Left ventricle myocardium superior (tissue), 1 donor: Measurements from ENCODE around the gene STIMATE. TPM values are rescaled to one million over a fixed set of nuclear protein-coding genes. Genes with fewer than 3 reads are reported as not detected.

Experiments used
- ATAC-seq: fragments of 200-7000 bp; cut with Tn5 transposase; one replicate; pipeline ENCODE4 v1.9.1; 2020; ENCODE audit warnings: mild to moderate bottlenecking, moderate library complexity
- DNase-seq: peaks from one replicate; pipeline ENCODE4 v3.0.0-alpha.2; 2020
- intact Hi-C: fragments of 100-400 bp; cut with micrococcal nuclease; formaldehyde crosslinking; loops from one replicate; pipeline ENCODE4 v1.11.0; 2022
- total RNA-seq: library from RNA; stranded (reverse); fragmentation: NEBNext Ultra II Directional; extraction: Animal tissue kit (Norgen Biotek cat#: 25700); gene quantifications from one replicate; pipeline ENCODE4 v1.2.1, GENCODE V29; 2021
- donor health status: DM: no; HTN: yes; CAD: no; lungs with severe emphysema.

STIMATE gene
- total RNA-seq, 1 donor from 2014 or later, result 9.0 TPM

DNA sequence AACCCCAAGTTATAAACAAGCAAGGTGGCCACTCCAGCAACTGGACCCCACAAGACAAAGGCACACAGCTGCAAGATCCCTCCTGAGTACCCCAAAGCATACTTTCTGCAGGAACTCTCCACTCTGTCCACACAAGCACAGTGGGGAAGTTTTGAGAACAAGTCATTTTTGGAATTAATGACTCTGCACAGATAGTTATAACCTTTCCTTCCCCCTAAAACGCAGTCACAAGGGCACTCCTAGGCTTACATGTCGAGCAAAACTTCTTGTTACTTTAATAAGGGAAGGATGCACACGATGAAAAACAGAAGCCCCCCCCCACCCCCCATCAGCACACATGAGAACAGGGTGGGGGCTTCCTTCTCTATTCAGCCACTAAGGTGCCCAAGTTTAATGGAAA lies 1.2 kb downstream of the STIMATE start:
- intact Hi-C loops, result no loop called here
- no peak for ATAC-seq
- DNase-seq, result no peak

DNA sequence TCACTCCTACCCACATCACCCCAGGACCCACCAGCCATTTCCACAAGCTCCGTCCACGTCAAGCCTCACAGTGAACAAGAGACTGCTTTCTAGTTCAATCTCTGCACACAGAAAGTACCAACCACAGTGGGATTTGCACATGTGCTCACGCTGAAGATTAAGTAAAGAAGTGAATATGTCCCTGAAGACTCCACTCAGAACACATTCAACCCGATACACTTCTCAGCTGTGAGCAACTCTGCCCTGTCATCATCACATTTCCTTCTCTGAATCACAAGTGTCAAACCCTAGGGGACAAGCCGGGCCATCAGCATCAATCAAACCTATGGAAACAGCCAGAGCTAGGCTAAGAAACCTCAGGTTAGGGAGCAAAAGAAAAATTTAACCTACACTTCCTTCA lies 1.9 kb downstream of the STIMATE start:
- intact Hi-C loops, result no loop called here
- no peak for ATAC-seq
- DNase-seq, result no peak

DNA sequence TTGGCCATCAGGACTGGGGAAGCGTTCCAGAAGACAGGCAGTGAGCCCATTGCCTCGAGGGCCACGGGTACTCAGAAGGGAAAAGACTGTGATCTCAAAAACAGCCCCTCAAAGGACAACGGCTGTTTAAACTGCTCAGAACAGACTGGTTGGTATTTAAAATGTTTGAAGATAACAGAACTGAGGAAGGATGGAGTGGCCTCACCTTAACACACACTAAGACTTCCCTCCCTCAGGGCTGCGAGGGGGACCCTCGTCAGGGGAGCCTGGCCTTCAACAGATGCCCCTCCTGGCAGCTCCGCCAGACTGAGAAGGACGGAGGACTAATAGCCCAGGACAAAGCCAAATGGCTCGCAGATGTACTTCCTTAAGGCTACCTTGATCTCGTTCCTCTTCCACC lies 2.6 kb downstream of the STIMATE start:
- DNase-seq, result no peak
- no peak for ATAC-seq
- intact Hi-C loops, result no loop called here

DNA sequence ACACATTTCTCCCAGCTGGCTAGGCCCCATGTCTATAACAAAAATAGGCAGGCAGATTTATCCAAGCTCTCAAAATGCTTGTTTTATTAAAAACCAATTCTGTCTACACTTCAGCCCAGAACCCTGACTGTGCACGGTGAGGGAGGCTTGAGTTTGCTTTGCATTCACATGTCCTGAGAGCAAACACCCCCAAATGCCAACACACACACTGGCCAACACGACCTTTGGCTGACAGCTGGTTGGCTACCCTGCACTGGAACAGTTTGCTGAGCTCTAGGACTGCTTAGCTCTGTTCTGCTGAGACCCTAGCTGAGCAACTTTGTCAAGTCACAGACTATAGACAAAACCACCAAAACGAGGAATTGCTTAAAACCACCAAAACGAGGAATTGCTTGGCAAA lies 3.6 kb downstream of the STIMATE start:
- DNase-seq (no peak), ATAC-seq (peak; percentile 35)
- intact Hi-C loops, result no loop called here

DNA sequence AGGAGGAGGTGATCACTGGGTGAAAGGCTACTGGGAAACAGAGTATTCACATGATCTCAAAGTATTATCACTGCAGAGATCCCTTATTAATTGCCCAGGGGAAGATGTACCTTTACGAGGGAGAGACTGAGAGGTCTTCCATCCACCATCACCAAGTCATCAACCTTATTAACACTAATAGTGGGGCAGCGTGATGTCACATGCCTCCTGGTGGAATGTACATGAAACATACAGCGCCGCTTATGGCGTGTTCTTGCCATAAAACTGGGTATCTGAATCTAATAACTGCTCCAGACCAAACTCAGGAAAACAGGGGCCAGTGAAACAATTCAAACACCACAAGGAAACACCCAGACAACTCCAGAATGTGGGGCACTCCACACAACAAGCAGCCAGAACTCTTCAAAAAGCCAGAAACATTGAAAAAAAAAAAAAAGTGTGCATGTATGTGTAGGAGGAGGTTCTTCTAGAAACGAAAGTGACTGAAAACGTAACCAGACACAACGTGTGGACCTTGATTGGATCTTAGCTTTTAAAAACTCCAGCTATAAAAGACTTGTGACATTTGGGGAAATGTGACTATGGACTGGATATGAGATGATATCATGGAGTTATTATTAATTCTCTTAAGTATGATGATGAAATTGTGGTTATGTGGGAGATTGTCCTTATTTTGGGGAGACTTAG lies 4.6 kb downstream of the STIMATE start:
- ATAC-seq (no peak), DNase-seq (no peak)
- intact Hi-C loops, result no loop called here

DNA sequence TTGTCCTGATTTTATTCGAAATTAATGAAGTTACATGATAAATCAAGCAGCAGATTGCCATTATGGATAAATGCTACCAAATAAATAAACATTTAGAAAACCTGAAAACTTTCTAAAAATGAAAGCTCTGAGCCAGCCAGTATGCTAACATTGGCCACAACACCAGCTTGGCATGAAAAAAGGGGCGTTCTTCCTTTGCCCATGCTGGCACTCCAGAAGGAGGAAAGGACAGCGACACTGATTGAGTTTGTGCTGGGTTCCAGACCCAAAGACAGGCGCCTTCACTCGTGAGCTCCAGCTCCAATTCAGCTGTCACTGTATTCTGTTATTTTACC lies 5.1 kb downstream of the STIMATE start:
- intact Hi-C loops, result no loop called here
- no peak for ATAC-seq
- no peak for DNase-seq

DNA sequence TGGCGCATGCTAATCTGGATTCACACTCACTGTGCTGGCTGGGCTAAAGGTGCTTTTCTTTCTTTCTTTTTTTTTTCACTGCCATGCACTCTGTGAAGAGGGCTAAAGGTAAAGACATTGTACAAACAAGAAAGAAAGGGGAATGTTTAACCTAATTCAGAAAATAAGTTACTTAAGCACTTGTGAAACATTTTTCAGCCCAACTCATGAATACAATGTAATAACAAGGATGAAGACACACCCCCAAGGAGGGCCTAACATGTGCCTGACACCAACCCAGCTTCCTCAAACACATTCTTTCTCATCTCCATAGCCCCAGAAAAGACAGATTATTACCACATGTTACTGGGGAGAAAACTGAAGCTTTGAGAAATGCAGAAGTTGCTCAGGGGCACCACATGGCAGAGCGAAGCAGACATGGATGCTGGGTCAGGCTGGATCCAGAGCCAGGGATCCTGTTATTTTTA lies 5.7 kb downstream of the STIMATE start:
- no peak for DNase-seq
- intact Hi-C loops, result no loop called here
- ATAC-seq, result peak; percentile 38

DNA sequence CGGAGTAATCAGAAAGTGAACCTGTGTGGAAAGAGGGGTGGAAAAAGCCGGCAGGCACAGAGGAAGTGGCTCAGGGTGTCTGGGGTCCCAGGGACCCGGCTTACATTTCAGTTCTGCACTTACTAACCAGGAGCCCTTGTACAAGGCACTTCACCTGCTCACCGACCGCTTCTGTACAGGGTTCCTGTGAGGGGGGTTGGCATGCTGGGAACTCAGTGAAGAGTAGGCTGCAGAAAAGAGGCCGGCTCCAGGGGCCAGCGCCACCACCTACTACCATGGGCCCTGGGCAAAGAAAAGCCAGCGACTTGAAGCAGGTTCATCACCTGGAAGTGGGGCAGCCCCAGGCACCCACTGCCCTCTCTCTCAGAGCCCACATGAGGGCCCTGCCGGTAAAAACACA lies 6.2 kb downstream of the STIMATE start:
- intact Hi-C loops, result no loop called here

DNA sequence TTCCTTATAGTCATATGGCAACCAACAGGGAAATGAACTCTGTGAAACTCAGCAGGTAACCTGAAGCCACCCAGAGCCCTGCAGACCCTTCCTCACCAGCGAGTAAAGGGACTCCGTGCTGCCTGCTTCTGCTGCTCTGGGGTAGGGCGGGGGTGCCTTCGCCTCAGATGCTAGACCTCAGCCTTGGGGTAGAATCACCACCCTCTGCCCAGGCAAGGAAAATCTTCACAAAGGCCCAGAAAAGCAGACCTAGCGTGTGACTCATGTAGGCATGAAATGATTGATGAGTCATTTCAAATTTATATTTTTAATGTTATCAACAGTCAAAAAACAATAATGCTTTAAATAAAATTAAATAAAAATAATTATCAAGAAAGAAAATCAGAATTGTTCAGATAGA lies 6.6 kb downstream of the STIMATE start:
- intact Hi-C loops, result no loop called here
- no peak for ATAC-seq
- no peak for DNase-seq

More for the DNA sequence above, 6.2 kb downstream of the STIMATE start:
- DNase-seq, result no peak
- no peak for ATAC-seq

DNA sequence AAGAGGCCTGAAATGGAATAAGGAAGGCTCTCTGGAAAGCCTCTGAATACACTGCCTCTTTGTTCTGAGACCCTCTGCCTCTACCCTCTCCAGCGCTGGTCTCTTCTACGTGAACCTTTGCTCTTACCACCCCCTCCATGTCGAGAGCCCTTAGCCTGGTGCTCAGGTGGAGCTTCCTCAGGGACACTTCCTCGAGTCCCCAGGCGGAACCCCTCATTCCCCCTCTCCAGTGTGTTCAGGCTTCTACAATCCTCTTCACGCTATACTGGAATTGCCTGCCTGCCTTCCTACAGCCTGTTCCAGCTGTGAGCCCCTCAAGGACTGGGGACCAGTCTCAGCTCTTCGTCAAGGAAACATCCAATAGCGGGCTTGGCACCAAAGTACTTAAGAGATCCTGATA lies 7.4 kb downstream of the STIMATE start:
- DNase-seq, result no peak
- ATAC-seq, result no peak
- intact Hi-C loops, result no loop called here

DNA sequence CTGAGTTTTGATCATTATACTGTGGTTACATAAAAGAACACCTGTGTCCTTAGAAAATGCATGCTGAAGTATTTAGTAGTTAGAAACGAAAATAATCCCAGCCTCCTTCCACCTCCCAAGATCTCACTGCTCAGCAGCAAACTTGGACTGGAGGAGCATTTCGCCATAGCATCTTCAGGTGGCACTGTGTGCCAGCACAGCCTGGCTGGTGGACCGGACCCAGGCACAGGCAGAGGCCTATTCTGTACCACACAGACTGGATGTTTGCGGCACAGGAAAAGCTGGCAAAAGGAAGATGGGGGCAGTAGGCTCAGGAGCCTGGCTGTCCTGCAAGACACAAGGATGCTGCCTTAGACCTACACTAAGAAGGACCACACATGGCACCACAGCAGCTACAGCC lies 10.2 kb downstream of the STIMATE start:
- intact Hi-C loops, result no loop called here
- DNase-seq, result no peak
- ATAC-seq, result no peak

DNA sequence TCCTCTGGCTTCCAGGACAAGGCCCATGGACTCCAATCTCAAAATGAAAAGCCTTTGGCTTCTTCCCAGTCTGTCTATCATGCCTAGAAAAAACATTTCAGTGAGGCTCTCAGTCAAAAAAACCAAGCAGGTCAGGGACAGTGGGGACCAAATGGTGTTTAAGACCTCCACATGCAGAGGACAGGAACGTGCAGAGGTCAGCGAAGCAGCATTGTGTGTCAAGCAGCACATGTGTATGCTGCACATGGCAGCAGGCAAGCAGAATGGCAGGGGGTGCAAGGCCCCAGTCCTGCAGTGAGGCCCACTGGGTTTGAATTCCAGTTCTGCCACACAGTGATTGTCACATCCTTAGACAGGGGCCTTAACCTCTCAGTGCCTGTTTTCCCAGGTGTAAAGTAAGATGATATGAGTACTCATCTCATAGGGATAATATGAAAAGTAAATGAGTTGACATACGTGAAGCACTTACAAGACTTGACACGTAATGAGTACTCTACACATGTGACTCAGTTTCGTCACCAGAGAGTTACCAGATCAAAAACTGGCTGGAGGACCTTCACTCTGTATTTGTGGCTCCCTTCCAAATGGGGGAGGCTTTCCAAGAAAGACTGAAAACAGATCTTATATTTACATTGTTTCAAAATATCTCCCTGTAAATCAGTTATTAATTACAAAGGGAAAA lies 11.2 kb downstream of the STIMATE start:
- DNase-seq, result no peak
- ATAC-seq, result peak; percentile 42
- intact Hi-C loops, result no loop called here

DNA sequence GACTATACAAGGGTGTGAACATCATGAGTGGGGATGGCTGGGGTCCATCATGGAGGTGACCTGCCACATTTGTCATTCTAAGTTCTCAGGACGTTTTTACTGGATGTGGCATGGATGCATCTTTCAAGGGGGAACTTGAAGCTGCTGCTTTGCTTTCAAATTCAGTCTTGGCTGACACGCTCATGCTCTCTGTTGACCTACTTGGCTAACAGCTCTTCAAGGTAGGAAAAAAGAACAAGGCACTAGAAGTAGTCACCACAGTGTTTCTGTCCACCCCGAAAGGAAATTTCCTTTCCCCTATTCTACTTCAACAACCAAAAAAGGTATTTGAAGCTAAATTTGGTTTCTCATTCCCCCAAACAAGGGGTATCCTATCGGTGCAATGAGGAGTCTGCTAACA lies 15.0 kb downstream of the STIMATE start:
- no peak for ATAC-seq
- intact Hi-C loops, result no loop called here
- no peak for DNase-seq

DNA sequence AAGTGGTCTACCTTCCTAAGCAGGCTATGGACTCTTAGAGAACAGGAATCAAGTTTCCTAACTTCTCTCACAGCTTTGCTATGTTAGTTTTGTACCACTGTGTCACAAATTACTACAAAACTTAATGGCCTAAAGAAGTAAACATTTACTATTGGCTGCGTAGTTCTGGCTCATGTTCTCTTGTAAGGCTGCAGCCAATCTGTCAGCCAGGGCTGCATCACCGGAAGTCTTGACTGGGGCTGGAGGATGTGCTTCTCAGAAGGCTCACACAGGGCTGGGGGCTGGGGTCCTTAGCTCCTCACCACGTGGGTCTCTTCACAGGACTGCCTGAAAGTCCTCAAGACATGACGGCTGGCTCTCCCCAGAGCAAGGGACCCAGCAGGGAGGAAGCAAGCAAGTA lies 15.5 kb downstream of the STIMATE start:
- intact Hi-C loops, result no loop called here

DNA sequence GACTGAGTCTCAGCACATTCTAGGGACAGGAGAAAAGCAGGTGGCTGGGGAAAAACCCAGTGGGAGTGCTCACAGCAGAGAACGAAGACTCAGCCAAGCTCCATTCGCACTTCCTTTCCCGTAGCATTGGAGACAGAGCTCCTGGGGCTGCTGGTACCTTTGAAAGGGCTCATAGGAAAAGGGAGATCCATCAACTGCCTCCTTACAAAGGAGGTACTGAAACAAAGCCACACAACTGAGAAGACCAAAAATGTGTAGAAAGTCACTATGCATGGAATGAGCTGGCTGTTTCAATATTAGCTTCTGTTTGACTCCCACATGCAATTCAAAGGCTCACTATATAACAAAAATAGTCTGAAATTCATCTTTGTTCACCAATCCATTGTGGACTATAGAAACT lies 16.9 kb downstream of the STIMATE start:
- ATAC-seq (no peak), DNase-seq (no peak)
- intact Hi-C loops, result no loop called here

More for the DNA sequence above, 15.5 kb downstream of the STIMATE start:
- ATAC-seq (no peak), DNase-seq (no peak)

DNA sequence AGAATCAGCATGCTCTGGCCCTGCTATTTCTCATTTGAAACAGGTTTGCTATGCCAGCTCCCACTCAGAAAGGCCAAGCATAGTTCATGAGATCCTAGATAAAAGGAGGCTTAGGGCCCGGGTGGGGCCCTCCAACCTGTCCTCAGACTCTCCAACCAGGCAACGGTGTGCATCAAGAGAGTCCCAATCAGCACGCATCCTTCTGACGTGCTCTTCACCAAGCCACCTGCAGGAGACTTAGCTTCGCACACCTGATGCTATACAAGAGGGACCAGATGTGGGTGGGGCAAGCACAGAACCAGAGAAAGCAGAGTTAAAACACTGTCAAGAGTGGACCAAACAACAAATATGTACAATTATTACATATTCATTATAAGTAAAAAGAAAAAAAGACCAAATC lies 17.3 kb downstream of the STIMATE start:
- intact Hi-C loops, result no loop called here
- ATAC-seq (no peak), DNase-seq (no peak)

DNA sequence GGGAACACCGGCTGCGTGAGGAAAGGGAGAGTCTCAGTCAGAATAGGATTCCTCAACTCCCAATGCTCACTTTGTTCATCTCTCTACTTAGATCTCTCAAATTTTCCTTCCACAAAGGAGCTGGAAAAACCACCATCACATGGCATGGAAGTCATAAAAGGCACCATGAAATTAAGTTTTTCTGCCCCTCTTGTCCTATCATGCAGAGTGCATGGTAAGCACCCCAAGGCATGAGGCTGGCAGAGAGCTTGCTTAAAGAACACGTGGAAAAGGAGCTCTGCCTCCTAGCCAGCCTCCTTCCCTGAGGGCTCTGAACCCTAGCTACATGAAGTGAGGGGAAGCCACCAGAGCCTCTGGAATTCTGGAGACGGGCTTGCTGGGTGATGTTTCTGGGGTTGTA lies 17.8 kb downstream of the STIMATE start:
- no peak for ATAC-seq
- intact Hi-C loops, result no loop called here
- DNase-seq, result no peak

DNA sequence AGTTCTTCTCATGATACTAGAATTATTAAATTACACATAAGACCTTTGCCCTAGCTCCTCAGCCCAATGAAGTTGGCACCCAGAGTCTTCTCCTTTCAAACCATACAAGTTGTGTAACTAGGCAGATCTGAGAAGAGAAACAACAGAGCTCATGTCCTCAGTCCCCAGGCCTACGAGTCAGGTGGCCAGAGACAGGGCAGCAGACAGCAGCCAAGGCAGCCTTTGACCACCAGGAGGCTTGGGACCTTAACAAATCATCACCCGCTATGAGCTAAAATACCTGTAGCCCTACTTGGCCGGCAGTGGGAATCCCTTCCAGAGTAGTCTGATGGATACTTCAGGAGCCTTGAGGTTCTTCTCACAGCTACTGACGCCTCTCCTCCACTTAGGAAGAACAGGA lies 18.3 kb downstream of the STIMATE start:
- ATAC-seq (no peak), DNase-seq (no peak)
- intact Hi-C loops, result no loop called here

DNA sequence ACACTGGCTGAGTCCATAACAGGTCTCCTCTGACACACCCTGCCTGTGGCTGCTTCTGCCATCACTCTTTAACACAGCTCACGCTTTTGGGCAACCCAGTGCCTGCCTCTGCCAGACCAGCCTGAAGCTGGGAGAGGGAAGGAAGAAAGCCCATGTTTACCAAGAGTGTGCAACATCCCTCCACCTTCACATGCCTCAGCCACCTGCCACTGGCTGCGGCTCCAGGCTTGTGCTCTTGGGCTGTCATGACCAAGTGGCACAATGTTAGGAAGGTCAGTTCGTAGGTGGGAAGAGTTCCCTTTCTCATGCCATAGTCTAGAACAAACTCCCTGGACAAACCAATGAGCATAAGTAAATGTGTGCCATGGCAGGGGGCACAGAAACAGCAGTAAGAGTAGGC lies 20.3 kb downstream of the STIMATE start:
- ATAC-seq (no peak), DNase-seq (no peak)
- intact Hi-C loops, result no loop called here

DNA sequence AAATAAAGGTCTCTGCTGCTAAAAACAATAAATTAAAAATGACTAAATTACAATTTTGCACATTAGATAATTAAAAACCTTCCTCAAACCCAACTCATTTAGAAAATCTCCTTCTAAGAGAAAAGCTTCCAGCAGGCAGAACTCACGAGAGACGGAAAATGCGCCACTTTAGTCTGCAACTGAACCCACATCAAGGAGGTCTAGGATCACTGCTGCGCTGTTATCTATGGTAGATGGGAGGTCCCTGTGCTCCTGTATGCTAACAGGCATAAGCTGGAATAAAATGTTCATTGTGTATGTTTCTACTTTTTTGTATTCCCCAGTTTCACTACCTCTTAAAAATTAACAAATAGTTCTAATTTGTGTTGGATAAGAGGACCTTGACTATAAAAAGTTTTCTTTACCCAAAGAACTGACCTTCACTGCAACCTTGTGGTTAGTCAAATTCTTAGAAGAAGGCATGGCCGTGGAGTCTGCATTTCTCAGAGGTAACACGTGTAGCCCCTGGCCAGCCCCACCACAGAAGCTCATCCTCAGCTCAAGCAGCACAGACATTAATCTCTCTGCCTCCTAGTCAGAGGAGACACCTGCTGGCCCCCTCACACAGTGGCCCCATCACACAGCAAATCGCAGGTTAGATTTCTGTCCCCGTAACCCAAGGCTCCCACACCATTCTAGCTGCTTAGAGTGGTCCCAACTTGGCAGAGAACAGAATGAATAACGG lies 22.3 kb downstream of the STIMATE start:
- DNase-seq (no peak), ATAC-seq (no peak)
- intact Hi-C loops, result no loop called here
